Activated naive CD8-positive, alpha-beta T cell treated with anti-CD3 and anti-CD28 coated beads for 36 hours (primary cell): ENCODE data around the gene FIBP. TPM values are rescaled to one million over a fixed set of nuclear protein-coding genes. Genes with fewer than 3 reads are reported as not detected.

Experiments
- DNase-seq: peaks from one replicate; pipeline ENCODE4 v3.0.0; 2021
- H3K27ac Mint-ChIP-seq: one replicate; pipeline ENCODE4 v1.8.0; 2022; ENCODE audit warnings: mild to moderate bottlenecking, moderate library complexity, mixed read lengths
- H3K27me3 Mint-ChIP-seq: one replicate; pipeline ENCODE4 v1.8.0; 2022; ENCODE audit warnings: mild to moderate bottlenecking, mixed read lengths
- H3K36me3 Mint-ChIP-seq: one replicate; pipeline ENCODE4 v1.8.0; 2021; ENCODE audit warnings: mild to moderate bottlenecking, mixed read lengths
- H3K4me1 Mint-ChIP-seq: one replicate; pipeline ENCODE4 v1.8.0; 2021; ENCODE audit warnings: mixed read lengths
- H3K4me3 Mint-ChIP-seq: one replicate; pipeline ENCODE4 v1.8.0; 2022; ENCODE audit warnings: mild to moderate bottlenecking, moderate library complexity, mixed read lengths
- H3K9me3 Mint-ChIP-seq: one replicate; pipeline ENCODE4 v1.8.0; 2022; ENCODE audit warnings: mixed read lengths
- total RNA-seq, 2 experiments: library from RNA; stranded (reverse); gene quantifications; one replicate each; pipeline ENCODE4 v1.2.3, GENCODE V29; 2021

Gene FIBP
- total RNA-seq, 2 experiments from 2014 or later, result 113 to 114 TPM

GRCh38 chr11:65872586-65873317 lies 15.5 kb downstream of the FIBP start, which contains the start of gene EFEMP2:
Gene EFEMP2 (minus strand): TSS chr11:65872800. CDS start chr11:65872354, 446 bp downstream.
- no peaks in the 10 kb centered on the region for H3K27me3 Mint-ChIP-seq
- H3K27ac Mint-ChIP-seq, result peak within 1 kb of the TSS; percentile 85
- H3K36me3 Mint-ChIP-seq, result peaks cover under 1% of the 10 kb centered on the region
- no peaks in the 10 kb centered on the region for H3K9me3 Mint-ChIP-seq
- H3K4me1 Mint-ChIP-seq, result peaks cover 28% of the 10 kb centered on the region
- no peak for DNase-seq
- H3K4me3 Mint-ChIP-seq, result peak within 1 kb of the TSS; percentile 95

- H3K36me3 Mint-ChIP-seq, result peaks cover 8% of the 10 kb centered on the region
- no peaks in the 10 kb centered on the region for H3K27me3 Mint-ChIP-seq
- peaks cover 23% of the 10 kb centered on the region for H3K4me1 Mint-ChIP-seq
- peak overlapping the region; percentile 45 for H3K4me3 Mint-ChIP-seq
- no peak for DNase-seq
- H3K9me3 Mint-ChIP-seq, result no peaks in the 10 kb centered on the region
- no peak overlapping the region for H3K27ac Mint-ChIP-seq
These were observed 16.3 kb downstream of the FIBP start for GRCh38 chr11:65871811-65872548.

GRCh38 chr11:65870706-65871681 lies 17.3 kb downstream of the FIBP start:
- Mint-ChIP-seq H3K27ac (no peak overlapping the region), H3K4me1 (peaks cover 21% of the 10 kb centered on the region), H3K4me3 (no peak overlapping the region), H3K27me3 (no peaks in the 10 kb centered on the region), H3K9me3 (no peaks in the 10 kb centered on the region), H3K36me3 (peaks cover 8% of the 10 kb centered on the region)
- DNase-seq, result no peak

GRCh38 chr11:65870307-65870658 lies 18.0 kb downstream of the FIBP start:
- H3K27me3 Mint-ChIP-seq, result no peaks in the 10 kb centered on the region
- no peak overlapping the region for H3K27ac Mint-ChIP-seq
- peaks cover 21% of the 10 kb centered on the region for H3K4me1 Mint-ChIP-seq
- peaks cover 9% of the 10 kb centered on the region for H3K36me3 Mint-ChIP-seq
- no peaks in the 10 kb centered on the region for H3K9me3 Mint-ChIP-seq
- no peak for DNase-seq
- H3K4me3 Mint-ChIP-seq, result no peak overlapping the region

DNA sequence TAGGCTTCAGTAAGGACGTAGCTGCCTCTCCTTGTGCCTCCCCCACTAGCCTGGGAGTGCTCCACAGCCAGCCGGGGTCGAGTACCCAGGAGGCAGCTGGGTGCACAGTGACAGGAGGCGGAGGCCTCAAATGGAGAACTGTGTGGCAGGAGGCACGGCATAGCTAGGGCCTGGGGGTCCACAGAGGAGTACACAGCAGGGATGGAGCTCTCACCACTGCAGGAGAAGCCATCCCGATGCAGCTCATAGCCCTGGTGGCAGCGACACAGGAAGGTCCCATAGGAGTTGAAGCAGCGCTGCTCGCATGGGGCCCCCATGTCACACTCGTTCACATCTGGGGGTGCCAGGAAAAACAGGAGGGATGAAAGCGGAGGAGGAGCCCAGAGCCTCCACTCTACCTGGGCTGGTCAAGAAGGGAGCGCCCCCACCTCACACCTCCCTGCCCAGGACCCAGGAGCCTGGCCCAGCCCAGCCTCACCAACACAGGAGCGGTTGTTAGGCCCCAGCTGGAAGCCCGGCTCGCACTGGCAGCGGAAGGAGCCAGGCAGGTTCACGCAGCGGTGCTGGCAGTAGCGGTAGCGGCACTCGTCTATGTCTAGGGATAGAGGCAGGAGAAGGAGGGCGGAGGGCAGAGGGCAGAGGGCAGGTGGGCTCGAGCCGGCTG lies 18.5 kb downstream of the FIBP start:
- no peak for DNase-seq
- no peak overlapping the region for H3K4me3 Mint-ChIP-seq
- H3K4me1 Mint-ChIP-seq, result peaks cover 21% of the 10 kb centered on the region
- H3K9me3 Mint-ChIP-seq, result no peaks in the 10 kb centered on the region
- H3K36me3 Mint-ChIP-seq, result peaks cover 12% of the 10 kb centered on the region
- H3K27me3 Mint-ChIP-seq, result no peaks in the 10 kb centered on the region
- H3K27ac Mint-ChIP-seq, result no peak overlapping the region

- Mint-ChIP-seq H3K36me3 (peaks cover 12% of the 10 kb centered on the region), H3K27me3 (no peaks in the 10 kb centered on the region), H3K9me3 (no peaks in the 10 kb centered on the region), H3K4me3 (no peak overlapping the region), H3K27ac (no peak overlapping the region), H3K4me1 (peaks cover 21% of the 10 kb centered on the region)
- no peak for DNase-seq
These were observed 19.4 kb downstream of the FIBP start for GRCh38 chr11:65868907-65869306.

DNA sequence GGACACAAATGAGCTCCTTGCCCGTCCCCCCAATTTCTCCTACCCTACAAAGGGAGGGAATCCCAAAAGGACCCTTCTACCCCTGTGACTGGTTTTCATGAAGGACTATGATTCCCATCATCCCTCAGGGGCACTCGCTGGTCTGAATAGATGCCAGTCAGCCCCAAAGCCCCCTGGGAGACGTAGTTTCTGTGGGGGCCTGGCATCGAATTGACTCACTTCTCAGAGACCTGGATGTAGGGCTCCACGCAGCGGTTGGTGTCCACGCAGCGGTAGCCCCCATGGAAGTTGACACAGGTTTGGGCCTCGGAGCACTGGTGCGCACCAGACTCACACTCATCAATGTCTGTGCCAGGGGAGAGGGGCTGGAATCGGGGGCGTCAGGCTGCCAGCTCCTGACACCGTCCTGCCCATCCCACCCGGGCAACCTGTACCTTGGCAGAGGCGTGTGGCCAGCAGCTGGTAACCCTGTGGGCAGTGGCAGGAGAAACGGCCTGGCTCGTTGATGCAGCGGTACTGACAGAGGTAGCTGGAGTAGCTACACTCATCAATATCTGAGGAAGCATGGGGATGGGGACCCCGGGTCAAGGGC lies 20.1 kb downstream of the FIBP start:
- DNase-seq, result no peak
- no peak overlapping the region for H3K4me3 Mint-ChIP-seq
- peaks cover 14% of the 10 kb centered on the region for H3K36me3 Mint-ChIP-seq
- H3K27me3 Mint-ChIP-seq, result no peaks in the 10 kb centered on the region
- H3K4me1 Mint-ChIP-seq, result peaks cover 22% of the 10 kb centered on the region
- H3K9me3 Mint-ChIP-seq, result no peaks in the 10 kb centered on the region
- H3K27ac Mint-ChIP-seq, result peak overlapping the region; percentile 38

DNA sequence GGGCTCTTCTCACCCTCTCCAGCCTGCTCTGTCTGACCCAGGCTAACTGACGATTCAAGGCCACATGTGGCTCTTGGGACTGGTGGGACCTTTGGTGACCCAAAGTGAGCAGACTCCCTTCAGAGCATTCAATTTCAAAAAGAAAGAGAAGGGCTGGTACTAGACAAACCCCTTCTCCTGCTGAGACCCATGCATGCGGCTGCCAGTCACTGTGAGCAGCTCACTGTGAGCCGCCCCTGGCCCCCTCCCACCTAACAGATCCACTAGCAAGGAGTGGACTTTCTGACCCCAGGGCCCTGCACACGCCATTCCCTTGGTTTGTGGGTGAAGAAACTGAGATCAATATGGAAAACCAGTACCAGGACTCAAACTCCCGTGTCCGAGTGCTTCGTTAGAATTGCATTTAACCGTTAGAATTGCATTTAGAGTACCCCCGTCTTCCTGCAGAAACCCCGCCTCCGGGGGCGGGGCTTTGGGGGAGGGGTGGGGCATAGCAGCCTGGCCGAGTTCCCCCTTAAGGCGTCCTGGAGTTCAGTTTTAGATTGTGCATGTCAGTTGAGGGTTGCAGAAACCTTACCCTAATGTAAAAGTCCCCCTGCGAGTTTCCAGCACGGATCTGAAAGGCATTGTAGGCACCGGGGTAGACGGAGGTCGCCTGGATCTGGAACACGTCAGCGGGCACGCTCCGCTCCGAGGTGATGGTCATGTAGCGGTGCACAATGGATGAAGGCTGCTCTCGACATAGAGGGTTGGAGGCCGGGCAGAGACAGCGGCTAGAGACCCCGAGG lies 20.8 kb downstream of the FIBP start:
- Mint-ChIP-seq H3K27me3 (no peaks in the 10 kb centered on the region), H3K4me3 (no peak overlapping the region), H3K36me3 (peaks cover 20% of the 10 kb centered on the region), H3K27ac (no peak overlapping the region), H3K4me1 (peaks cover 24% of the 10 kb centered on the region), H3K9me3 (no peaks in the 10 kb centered on the region)
- DNase-seq, result no peak

GRCh38 chr11:65866509-65867283 lies 21.6 kb downstream of the FIBP start:
- H3K27me3 Mint-ChIP-seq, result no peaks in the 10 kb centered on the region
- no peak for DNase-seq
- no peaks in the 10 kb centered on the region for H3K9me3 Mint-ChIP-seq
- no peak overlapping the region for H3K27ac Mint-ChIP-seq
- peaks cover 24% of the 10 kb centered on the region for H3K36me3 Mint-ChIP-seq
- H3K4me1 Mint-ChIP-seq, result peaks cover 26% of the 10 kb centered on the region
- no peak overlapping the region for H3K4me3 Mint-ChIP-seq

- H3K4me3 Mint-ChIP-seq, result no peak overlapping the region
- no peak for DNase-seq
- H3K4me1 Mint-ChIP-seq, result peaks cover 23% of the 10 kb centered on the region
- peaks cover 24% of the 10 kb centered on the region for H3K36me3 Mint-ChIP-seq
- H3K27ac Mint-ChIP-seq, result peak overlapping the region; percentile 39
- H3K27me3 Mint-ChIP-seq, result no peaks in the 10 kb centered on the region
- H3K9me3 Mint-ChIP-seq, result no peaks in the 10 kb centered on the region
These were observed 22.6 kb downstream of the FIBP start for GRCh38 chr11:65865550-65866172.

DNA sequence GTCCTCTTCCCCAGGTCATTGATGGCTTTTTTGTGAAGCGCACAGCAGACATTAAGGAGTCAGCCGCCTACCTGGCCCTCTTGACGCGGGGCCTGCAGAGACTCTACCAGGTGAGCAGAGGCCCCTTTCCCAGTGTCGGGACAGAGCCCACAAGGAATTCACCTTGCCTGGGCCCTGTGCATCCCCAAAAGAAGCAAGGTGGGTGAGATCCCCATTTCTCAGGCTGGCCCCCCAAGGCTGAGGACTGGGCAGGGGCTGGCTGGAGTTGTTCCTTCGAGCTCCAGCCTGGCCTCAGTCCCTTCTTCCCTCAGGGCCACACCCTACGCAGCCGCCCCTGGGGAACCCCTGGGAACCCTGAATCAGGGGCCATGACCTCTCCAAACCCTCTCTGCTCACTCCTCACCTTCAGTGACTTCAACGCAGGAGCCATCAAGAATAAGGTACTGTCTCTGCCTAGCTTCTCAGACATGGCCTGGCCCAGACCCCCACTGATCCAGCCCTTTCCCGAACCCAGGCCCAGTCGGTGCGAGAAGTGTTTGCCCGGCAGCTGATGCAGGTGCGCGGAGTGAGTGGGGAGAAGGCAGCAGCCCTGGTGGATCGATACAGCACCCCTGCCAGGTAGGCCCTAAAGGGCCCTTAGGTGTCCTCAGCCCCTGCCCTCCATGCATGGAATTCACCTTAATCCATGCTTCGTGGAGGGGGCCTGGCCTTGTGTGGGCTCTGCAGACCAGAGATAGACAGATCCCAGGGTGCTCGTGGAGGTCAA lies 23.4 kb downstream of the FIBP start:
- peaks cover 21% of the 10 kb centered on the region for H3K4me1 Mint-ChIP-seq
- peaks cover 24% of the 10 kb centered on the region for H3K36me3 Mint-ChIP-seq
- no peaks in the 10 kb centered on the region for H3K9me3 Mint-ChIP-seq
- no peaks in the 10 kb centered on the region for H3K27me3 Mint-ChIP-seq
- peak overlapping the region; percentile 39 for H3K27ac Mint-ChIP-seq
- DNase-seq, result no peak
- no peak overlapping the region for H3K4me3 Mint-ChIP-seq
